ENCODE results near the gene GPALPP1. TPM values are rescaled to one million over a fixed set of nuclear protein-coding genes. Genes with fewer than 3 reads are reported as not detected.
A peak's percentile ranks its signal among the peaks of the same experiment; 100 is the strongest.

The GPALPP1 gene
- total RNA-seq, 1 experiment from 2014 or later, result 36.4 TPM

- peak in 1 of 2 experiments; percentile 57 for DNase-seq
- Histone ChIP-seq H3K9me2 (ENCODE audit: insufficient read depth) (no peaks in the 10 kb centered on the region), H3K79me2 (ENCODE audit: low read depth) (peaks cover 27% of the 10 kb centered on the region; the same call in 1 of the 2 replicates), H3F3A (ENCODE audit: insufficient read depth, low read depth) (peaks cover 24% of the 10 kb centered on the region), H3K9me3 (ENCODE audit: insufficient read depth, low read depth) (0 out of 2 replicates have a peak, but pooled peaks cover under 1% of the 10 kb centered on the region), H3K36me3 (ENCODE audit: low read depth) (peaks cover 39% of the 10 kb centered on the region), H3K4me2 (no peak overlapping the region), H3K4me3 (no peak overlapping the region), H3K27me3 (ENCODE audit: insufficient read depth, low read depth) (no peaks in the 10 kb centered on the region), H2AFZ (no peak overlapping the region), H4K20me1 (ENCODE audit: insufficient read depth) (no peaks in the 10 kb centered on the region), H3K4me1 (replicated peaks; ENCODE audit: insufficient read depth) (peaks cover 15% of the 10 kb centered on the region), H3K27ac (no peak overlapping the region)
- no peak for TF ChIP-seq EZH2 (IDR thresholded peaks at IDR 0.05; ENCODE audit: low read depth)
- TF ChIP-seq, protein P1, sequence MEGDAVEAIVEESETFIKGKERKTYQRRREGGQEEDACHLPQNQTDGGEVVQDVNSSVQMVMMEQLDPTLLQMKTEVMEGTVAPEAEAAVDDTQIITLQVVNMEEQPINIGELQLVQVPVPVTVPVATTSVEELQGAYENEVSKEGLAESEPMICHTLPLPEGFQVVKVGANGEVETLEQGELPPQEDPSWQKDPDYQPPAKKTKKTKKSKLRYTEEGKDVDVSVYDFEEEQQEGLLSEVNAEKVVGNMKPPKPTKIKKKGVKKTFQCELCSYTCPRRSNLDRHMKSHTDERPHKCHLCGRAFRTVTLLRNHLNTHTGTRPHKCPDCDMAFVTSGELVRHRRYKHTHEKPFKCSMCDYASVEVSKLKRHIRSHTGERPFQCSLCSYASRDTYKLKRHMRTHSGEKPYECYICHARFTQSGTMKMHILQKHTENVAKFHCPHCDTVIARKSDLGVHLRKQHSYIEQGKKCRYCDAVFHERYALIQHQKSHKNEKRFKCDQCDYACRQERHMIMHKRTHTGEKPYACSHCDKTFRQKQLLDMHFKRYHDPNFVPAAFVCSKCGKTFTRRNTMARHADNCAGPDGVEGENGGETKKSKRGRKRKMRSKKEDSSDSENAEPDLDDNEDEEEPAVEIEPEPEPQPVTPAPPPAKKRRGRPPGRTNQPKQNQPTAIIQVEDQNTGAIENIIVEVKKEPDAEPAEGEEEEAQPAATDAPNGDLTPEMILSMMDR (conservative IDR thresholded peaks at IDR 0.05), result peak; percentile 88
- no TSS peak for BruUV-seq (replicated peaks)
- CTCF ChIA-PET, result interaction anchor here (0.6 to 1.1 kb wide), 5 partner anchors 35 to 832 kb away, joined by 3 to 6 read pairs (median 3); no protein-coding TSS in a partner anchor
- intact Hi-C loops (cut with micrococcal nuclease; ENCODE audit: unreplicated experiment), result loop anchor here (1.0 to 10.0 kb wide), 7 partner anchors 53 to 1065 kb away; no protein-coding TSS in a partner anchor
- POLR2A ChIA-PET (ENCODE audit: unreplicated experiment), result no interaction called here
Observed at GRCh38 chr13:44969551-44970484, 19.5 kb upstream of the GPALPP1 start.

- TF ChIP-seq, protein P1 (conservative IDR thresholded peaks at IDR 0.05), result no peak
- TF ChIP-seq EZH2 (IDR thresholded peaks at IDR 0.05; ENCODE audit: low read depth), result no peak
- ChIA-PET POLR2A (ENCODE audit: unreplicated experiment) (no interaction called here), CTCF (interaction anchor here (0.6 to 1.0 kb wide), 2 partner anchors 9 to 381 kb away, joined by 3 to 5 read pairs; no protein-coding TSS in a partner anchor)
- H3K36me3 ChIP-seq (ENCODE audit: low read depth), result peaks cover 29% of the 10 kb centered on the region
- H3K4me2 ChIP-seq, result no peak overlapping the region
- H3K9me3 ChIP-seq (ENCODE audit: insufficient read depth, low read depth), result no peaks in the 10 kb centered on the region
- DNase-seq, result no peak
- no peaks in the 10 kb centered on the region for H3K27me3 ChIP-seq (ENCODE audit: insufficient read depth, low read depth)
- peaks cover 27% of the 10 kb centered on the region; the same call in 1 of the 2 replicates for H3K79me2 ChIP-seq (ENCODE audit: low read depth)
- no TSS peak for BruUV-seq (replicated peaks)
- H3F3A ChIP-seq (ENCODE audit: insufficient read depth, low read depth), result peaks cover 24% of the 10 kb centered on the region
- intact Hi-C loops (cut with micrococcal nuclease; ENCODE audit: unreplicated experiment), result loop anchor here (5.0 to 10.0 kb wide), 2 partner anchors 420 to 727 kb away; no protein-coding TSS in a partner anchor
- H2AFZ ChIP-seq, result no peak overlapping the region
- no peak overlapping the region for H3K4me3 ChIP-seq
- H3K27ac ChIP-seq, result no peak overlapping the region
- H3K4me1 ChIP-seq (replicated peaks; ENCODE audit: insufficient read depth), result peaks cover 15% of the 10 kb centered on the region
- no peaks in the 10 kb centered on the region for H3K9me2 ChIP-seq (ENCODE audit: insufficient read depth)
- H4K20me1 ChIP-seq (ENCODE audit: insufficient read depth), result no peaks in the 10 kb centered on the region
Observed at GRCh38 chr13:44971656-44972595, 17.4 kb upstream of the GPALPP1 start.

Data from PC-9 (cell line).